Measurements from ENCODE around the gene MYCBP2.
A peak's percentile ranks its signal among the peaks of the same experiment; 100 is the strongest.
"Not testable (repeated sequence)": the region's sequence is repeated elsewhere in the genome, so short reads cannot be mapped to it uniquely, and the experiment has no call there.

MYCBP2 gene

GRCh38 chr13:77338329-77338728 is 11.4 kb upstream of the MYCBP2 start:
- no peak for DNase-seq

- no peak for DNase-seq
Measured at GRCh38 chr13:77337159-77337558, 10.3 kb upstream of the MYCBP2 start.

- no peak for DNase-seq
Measured at GRCh38 chr13:77335543-77335942, 8.6 kb upstream of the MYCBP2 start.

- DNase-seq, result no peak
Measured at GRCh38 chr13:77333594-77333993, 6.7 kb upstream of the MYCBP2 start.

- no peak for DNase-seq
Measured at GRCh38 chr13:77331421-77331820, 4.5 kb upstream of the MYCBP2 start.

- DNase-seq, result no peak
Measured at GRCh38 chr13:77329911-77330584, 3.2 kb upstream of the MYCBP2 start.

GRCh38 chr13:77329133-77329910 is 2.4 kb upstream of the MYCBP2 start:
- peak; percentile 97 for DNase-seq

GRCh38 chr13:77328819-77329132 is 1.9 kb upstream of the MYCBP2 start:
- no peak for DNase-seq

GRCh38 chr13:77325371-77325980 is 1.4 kb downstream of the MYCBP2 start:
- DNase-seq, result no peak

GRCh38 chr13:77323858-77324257 is 3.0 kb downstream of the MYCBP2 start:
- no peak for DNase-seq

GRCh38 chr13:77319536-77319935 is 7.4 kb downstream of the MYCBP2 start:
- no peak for DNase-seq

- DNase-seq, result no peak
Measured at GRCh38 chr13:77318741-77319140, 8.2 kb downstream of the MYCBP2 start.

- no peak for DNase-seq
Measured at GRCh38 chr13:77316430-77316829, 10.5 kb downstream of the MYCBP2 start.

GRCh38 chr13:77315509-77315908 is 11.4 kb downstream of the MYCBP2 start:
- DNase-seq, result not testable (repeated sequence)

- no peak for DNase-seq
Measured at GRCh38 chr13:77313923-77314322, 13.0 kb downstream of the MYCBP2 start.

- DNase-seq, result no peak
Measured at GRCh38 chr13:77312311-77312710, 14.6 kb downstream of the MYCBP2 start.

GRCh38 chr13:77310579-77311279 is 16.2 kb downstream of the MYCBP2 start:
- DNase-seq, result no peak

- no peak for DNase-seq
Measured at GRCh38 chr13:77310161-77310560, 16.7 kb downstream of the MYCBP2 start.

- DNase-seq, result no peak
Measured at GRCh38 chr13:77309254-77309653, 17.6 kb downstream of the MYCBP2 start.

- no peak for DNase-seq
Measured at GRCh38 chr13:77306458-77306857, 20.4 kb downstream of the MYCBP2 start.

- DNase-seq, result no peak
Measured at GRCh38 chr13:77305266-77305665, 21.6 kb downstream of the MYCBP2 start.

GRCh38 chr13:77300176-77301037 is 26.5 kb downstream of the MYCBP2 start:
- no peak for DNase-seq

GRCh38 chr13:77299587-77299986 is 27.3 kb downstream of the MYCBP2 start:
- DNase-seq, result no peak
